ENCODE measurements around the gene NFE2.

DNA sequence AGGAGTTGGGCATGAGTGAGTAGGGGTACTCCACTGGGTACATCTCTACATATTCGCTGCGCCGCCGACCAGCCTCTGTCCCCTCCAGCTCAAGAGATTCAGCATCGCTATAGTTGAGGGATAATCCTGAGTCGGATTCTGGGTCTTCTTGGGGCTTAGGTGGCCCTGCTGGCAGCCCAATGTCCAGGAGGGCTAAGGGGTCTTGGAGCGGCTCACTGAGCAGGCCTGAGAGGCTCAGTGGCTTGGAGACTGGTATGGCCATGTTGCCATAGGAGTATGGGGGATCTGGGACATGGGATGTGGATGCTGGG is 7.9 kb downstream of the NFE2 start:
- TF ChIP-seq, protein P1, sequence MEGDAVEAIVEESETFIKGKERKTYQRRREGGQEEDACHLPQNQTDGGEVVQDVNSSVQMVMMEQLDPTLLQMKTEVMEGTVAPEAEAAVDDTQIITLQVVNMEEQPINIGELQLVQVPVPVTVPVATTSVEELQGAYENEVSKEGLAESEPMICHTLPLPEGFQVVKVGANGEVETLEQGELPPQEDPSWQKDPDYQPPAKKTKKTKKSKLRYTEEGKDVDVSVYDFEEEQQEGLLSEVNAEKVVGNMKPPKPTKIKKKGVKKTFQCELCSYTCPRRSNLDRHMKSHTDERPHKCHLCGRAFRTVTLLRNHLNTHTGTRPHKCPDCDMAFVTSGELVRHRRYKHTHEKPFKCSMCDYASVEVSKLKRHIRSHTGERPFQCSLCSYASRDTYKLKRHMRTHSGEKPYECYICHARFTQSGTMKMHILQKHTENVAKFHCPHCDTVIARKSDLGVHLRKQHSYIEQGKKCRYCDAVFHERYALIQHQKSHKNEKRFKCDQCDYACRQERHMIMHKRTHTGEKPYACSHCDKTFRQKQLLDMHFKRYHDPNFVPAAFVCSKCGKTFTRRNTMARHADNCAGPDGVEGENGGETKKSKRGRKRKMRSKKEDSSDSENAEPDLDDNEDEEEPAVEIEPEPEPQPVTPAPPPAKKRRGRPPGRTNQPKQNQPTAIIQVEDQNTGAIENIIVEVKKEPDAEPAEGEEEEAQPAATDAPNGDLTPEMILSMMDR (optimal IDR thresholded peaks at IDR 0.05 in 1 of 3, IDR thresholded peaks at IDR 0.05 in 1 of 3, conservative IDR thresholded peaks at IDR 0.05 in 1 of 3; ENCODE audit: extremely low read depth in 1 of 3, insufficient read depth in 2 of 3, low read length in 3 of 3), result no peak
- no peak for TF ChIP-seq EZH2 (IDR thresholded peaks at IDR 0.05; ENCODE audit: low read length)

Measured in keratinocyte (primary cell).